Transverse colon (tissue), 3 donors: ENCODE results near the gene LIMS1.

Source experiments
- POLR2A ChIP-seq: fragments of 450-650 bp; IDR thresholded peaks from one replicate; pipeline ENCODE4 v1.6.1; 2016; ENCODE audit warnings: antibody characterized with exemption, mild to moderate bottlenecking, moderate library complexity
- POLR2AphosphoS5 ChIP-seq, 3 donors: sonication (generic); formaldehyde crosslinking; IDR thresholded peaks; one replicate each; pipeline ENCODE4 v1.6.1; 2016; ENCODE audit warnings: antibody characterized with exemption in 3 of 3

- TF ChIP-seq POLR2AphosphoS5 (IDR thresholded peaks at IDR 0.05) (no peak), POLR2A (no peak)
Observed at GRCh38 chr2:108574332-108574731, 40.1 kb downstream of the LIMS1 start.
